HUES48 (cell line): Measurements from ENCODE around the gene NGFR.
"Not testable (repeated sequence)": the region's sequence is repeated elsewhere in the genome, so short reads cannot be mapped to it uniquely, and the experiment has no call there.

Source experiments
- H3K27ac ChIP-seq: one replicate; pipeline ENCODE4 v1.7.0; 2013; ENCODE audit warnings: low read depth, low read length, inconsistent platforms
- H3K27me3 ChIP-seq: 2 replicates; pipeline ENCODE4 v1.6.1; 2013; ENCODE audit warnings: mild to moderate bottlenecking, low read length; ENCODE audit not compliant: control insufficient read depth, insufficient read depth
- H3K36me3 ChIP-seq: 2 replicates; pipeline ENCODE4 v1.6.1; 2013; ENCODE audit warnings: low read length; ENCODE audit not compliant: control insufficient read depth, insufficient read depth
- H3K4me1 ChIP-seq: 2 replicates; pipeline ENCODE4 v1.6.1; 2013; ENCODE audit warnings: mild to moderate bottlenecking, low read length; ENCODE audit not compliant: control insufficient read depth, insufficient read depth
- H3K4me3 ChIP-seq: 2 replicates; pipeline ENCODE4 v1.5.1; 2013; ENCODE audit warnings: mild to moderate bottlenecking, low read depth, low read length
- H3K9ac ChIP-seq: 2 replicates; pipeline ENCODE4 v1.6.1; 2013; ENCODE audit warnings: mild to moderate bottlenecking, low read depth, low read length, moderate library complexity
- H3K9me3 ChIP-seq: 2 replicates; pipeline ENCODE4 v1.6.1; 2013; ENCODE audit warnings: low read length; ENCODE audit not compliant: control insufficient read depth, insufficient read depth

Gene NGFR

GRCh38 chr17:49548506-49549310 is 53.6 kb downstream of the NGFR start:
- no peaks in the 10 kb centered on the region for H3K27me3 ChIP-seq
- H3K9ac ChIP-seq: no peak overlapping the region
- no peaks in the 10 kb centered on the region for H3K9me3 ChIP-seq
- no peak overlapping the region for H3K4me3 ChIP-seq
- no peak overlapping the region for H3K27ac ChIP-seq
- H3K36me3 ChIP-seq: no peaks in the 10 kb centered on the region
- peaks cover 13% of the 10 kb centered on the region; the same call in 1 of the 2 replicates for H3K4me1 ChIP-seq

GRCh38 chr17:49549311-49549605 is 54.2 kb downstream of the NGFR start:
- no peaks in the 10 kb centered on the region for H3K27me3 ChIP-seq
- 0 out of 2 replicates have a peak, but pooled peaks cover 9% of the 10 kb centered on the region for H3K4me1 ChIP-seq
- H3K36me3 ChIP-seq: no peaks in the 10 kb centered on the region
- H3K4me3 ChIP-seq: no peak overlapping the region
- H3K9ac ChIP-seq: no peak overlapping the region
- no peak overlapping the region for H3K27ac ChIP-seq
- H3K9me3 ChIP-seq: no peaks in the 10 kb centered on the region

GRCh38 chr17:49549691-49550678 is 54.9 kb downstream of the NGFR start:
- Histone ChIP-seq H3K9ac (no peak overlapping the region), H3K4me3 (no peak overlapping the region), H3K27ac (no peak overlapping the region), H3K4me1 (0 out of 2 replicates have a peak, but pooled peaks cover 9% of the 10 kb centered on the region), H3K27me3 (no peaks in the 10 kb centered on the region), H3K36me3 (no peaks in the 10 kb centered on the region), H3K9me3 (no peaks in the 10 kb centered on the region)

GRCh38 chr17:49550764-49551163 is 55.7 kb downstream of the NGFR start:
- H3K9me3 ChIP-seq, H3K4me1 ChIP-seq: not testable (repeated sequence)

GRCh38 chr17:49551221-49552069 is 56.4 kb downstream of the NGFR start:
- Histone ChIP-seq H3K9me3 (no peaks in the 10 kb centered on the region), H3K9ac (no peak overlapping the region), H3K27ac (no peak overlapping the region), H3K4me1 (peaks cover 10% of the 10 kb centered on the region), H3K27me3 (0 out of 2 replicates have a peak, but pooled peaks cover 8% of the 10 kb centered on the region), H3K36me3 (no peaks in the 10 kb centered on the region), H3K4me3 (no peak overlapping the region)

More at GRCh38 chr17:49550764-49551163, 55.7 kb downstream of the NGFR start:
- not testable (repeated sequence) for H3K9ac ChIP-seq, H3K27me3 ChIP-seq, H3K4me3 ChIP-seq, H3K36me3 ChIP-seq, H3K27ac ChIP-seq

- peaks cover 7% of the 10 kb centered on the region for H3K4me1 ChIP-seq
- no peak overlapping the region for H3K9ac ChIP-seq
- 0 out of 2 replicates have a peak, but pooled peaks cover 8% of the 10 kb centered on the region for H3K27me3 ChIP-seq
- H3K4me3 ChIP-seq: no peak overlapping the region
- H3K36me3 ChIP-seq: no peaks in the 10 kb centered on the region
- H3K9me3 ChIP-seq: no peaks in the 10 kb centered on the region
- H3K27ac ChIP-seq: no peak overlapping the region
Measured at GRCh38 chr17:49552070-49552751, 57.1 kb downstream of the NGFR start.

- H3K9ac ChIP-seq: no peak overlapping the region
- no peaks in the 10 kb centered on the region for H3K9me3 ChIP-seq
- H3K27ac ChIP-seq: no peak overlapping the region
- H3K36me3 ChIP-seq: no peaks in the 10 kb centered on the region
- no peak overlapping the region for H3K4me3 ChIP-seq
- H3K27me3 ChIP-seq: 0 out of 2 replicates have a peak, but pooled peaks cover 8% of the 10 kb centered on the region
- peaks cover 4% of the 10 kb centered on the region for H3K4me1 ChIP-seq
Measured at GRCh38 chr17:49553676-49554335, 58.7 kb downstream of the NGFR start.

GRCh38 chr17:49554694-49555494 is 59.8 kb downstream of the NGFR start:
- no peak overlapping the region for H3K27ac ChIP-seq
- H3K36me3 ChIP-seq: no peaks in the 10 kb centered on the region
- H3K27me3 ChIP-seq: 0 out of 2 replicates have a peak, but pooled peaks cover 8% of the 10 kb centered on the region
- H3K9ac ChIP-seq: no peak overlapping the region
- H3K4me1 ChIP-seq: peaks cover 4% of the 10 kb centered on the region
- H3K4me3 ChIP-seq: no peak overlapping the region
- H3K9me3 ChIP-seq: no peaks in the 10 kb centered on the region

GRCh38 chr17:49555495-49556222 is 60.6 kb downstream of the NGFR start:
- 0 out of 2 replicates have a peak, but pooled peaks cover 8% of the 10 kb centered on the region for H3K27me3 ChIP-seq
- H3K36me3 ChIP-seq: no peaks in the 10 kb centered on the region
- H3K4me3 ChIP-seq: peak overlapping the region; percentile 30; the same call in 1 of the 2 replicates
- no peaks in the 10 kb centered on the region for H3K9me3 ChIP-seq
- peaks cover 4% of the 10 kb centered on the region for H3K4me1 ChIP-seq
- no peak overlapping the region for H3K27ac ChIP-seq
- no peak overlapping the region; the same call in 1 of the 2 replicates for H3K9ac ChIP-seq
